H9 (cell line): ENCODE data around the gene UPP1. TPM values are rescaled to one million over a fixed set of nuclear protein-coding genes. Genes with fewer than 3 reads are reported as not detected.

Source experiments
- DNase-seq: peaks from one replicate; pipeline ENCODE4 v3.0.0-alpha.2; 2017
- H2AFZ ChIP-seq: one replicate; pipeline ENCODE4 v1.6.1; 2013; ENCODE audit warnings: mild to moderate bottlenecking, low read length, control low read depth, moderate library complexity
- H2AK5ac ChIP-seq: 2 replicates; pipeline ENCODE4 v1.6.1; 2013; ENCODE audit warnings: low read length, control low read depth, mixed read lengths; ENCODE audit not compliant: insufficient read length
- H2BK120ac ChIP-seq: one replicate; pipeline ENCODE4 v1.6.1; 2013; ENCODE audit warnings: low read depth, mild to moderate bottlenecking, low read length, control low read depth, inconsistent platforms; ENCODE audit not compliant: poor library complexity, severe bottlenecking
- H2BK12ac ChIP-seq: 2 replicates; pipeline ENCODE4 v1.6.1; 2013; ENCODE audit warnings: low read length, control low read depth, mixed read lengths, low read depth; ENCODE audit not compliant: insufficient read length
- H2BK15ac ChIP-seq: 2 replicates; pipeline ENCODE4 v1.6.1; 2013; ENCODE audit warnings: low read depth, low read length, control low read depth
- H2BK20ac ChIP-seq: one replicate; pipeline ENCODE4 v1.6.1; 2013; ENCODE audit warnings: low read depth, mild to moderate bottlenecking, low read length, control low read depth, inconsistent platforms; ENCODE audit not compliant: poor library complexity, severe bottlenecking
- H2BK5ac ChIP-seq: 2 replicates; pipeline ENCODE4 v1.6.1; 2013; ENCODE audit warnings: low read length, control low read depth, mixed read lengths; ENCODE audit not compliant: insufficient read length
- H3K14ac ChIP-seq: 2 replicates; pipeline ENCODE4 v1.6.1; 2013; ENCODE audit warnings: low read length, control low read depth; ENCODE audit not compliant: insufficient read depth
- H3K18ac ChIP-seq: 2 replicates; pipeline ENCODE4 v1.6.1; 2013; ENCODE audit warnings: low read depth, mild to moderate bottlenecking, mixed read lengths, low read length, control low read depth; ENCODE audit not compliant: insufficient read length
- H3K23ac ChIP-seq: 2 replicates; pipeline ENCODE4 v1.6.1; 2013; ENCODE audit warnings: low read length, control low read depth, mixed read lengths, low read depth; ENCODE audit not compliant: insufficient read length
- H3K23me2 ChIP-seq: 2 replicates; pipeline ENCODE4 v1.6.1; 2013; ENCODE audit warnings: low read depth, mild to moderate bottlenecking, mixed read lengths, low read length, control low read depth; ENCODE audit not compliant: insufficient read length, poor library complexity, severe bottlenecking
- H3K27ac ChIP-seq: 2 replicates; pipeline ENCODE4 v1.5.1; 2013; ENCODE audit warnings: low read length, control low read depth, mixed read lengths, low read depth; ENCODE audit not compliant: insufficient read length
- H3K27me3 ChIP-seq: 2 replicates; pipeline ENCODE4 v1.6.1; 2013; ENCODE audit warnings: low read length, control low read depth, inconsistent platforms; ENCODE audit not compliant: insufficient read depth
- H3K4ac ChIP-seq: 2 replicates; pipeline ENCODE4 v1.6.1; 2013; ENCODE audit warnings: low read depth, mild to moderate bottlenecking, control low read depth, inconsistent platforms, low read length, moderate library complexity
- H3K4me1 ChIP-seq: 2 replicates; pipeline ENCODE4 v1.6.1; 2013; ENCODE audit warnings: low read length, control low read depth, inconsistent platforms; ENCODE audit not compliant: insufficient read depth
- H3K4me2 ChIP-seq: 2 replicates; pipeline ENCODE4 v1.6.1; 2013; ENCODE audit warnings: low read length, control low read depth, mixed read lengths; ENCODE audit not compliant: insufficient read length, insufficient read depth
- H3K56ac ChIP-seq: 2 replicates; pipeline ENCODE4 v1.6.1; 2013; ENCODE audit warnings: low read depth, mild to moderate bottlenecking, mixed read lengths, low read length, control low read depth; ENCODE audit not compliant: insufficient read length
- H3K79me1 ChIP-seq: 2 replicates; pipeline ENCODE4 v1.6.1; 2013; ENCODE audit warnings: low read depth, mild to moderate bottlenecking, moderate library complexity, low read length, control low read depth, inconsistent platforms; ENCODE audit not compliant: insufficient read depth, poor library complexity, severe bottlenecking
- H3K79me2 ChIP-seq: 2 replicates; pipeline ENCODE4 v1.6.1; 2013; ENCODE audit warnings: low read length, control low read depth, inconsistent platforms; ENCODE audit not compliant: insufficient read depth
- H3K9ac ChIP-seq: 2 replicates; pipeline ENCODE4 v1.6.1; 2013; ENCODE audit warnings: low read length, control low read depth, mixed read lengths; ENCODE audit not compliant: insufficient read length; ENCODE audit errors: extremely low read depth
- H3K9me3 ChIP-seq: one replicate; pipeline ENCODE4 v1.6.1; 2013; ENCODE audit warnings: low read depth, low read length, inconsistent platforms; ENCODE audit not compliant: control insufficient read depth
- H3T11ph ChIP-seq: one replicate; pipeline ENCODE4 v1.6.1; 2013; ENCODE audit warnings: mild to moderate bottlenecking, low read length, control low read depth, inconsistent platforms
- H4K20me1 ChIP-seq: one replicate; pipeline ENCODE4 v1.6.1; 2013; ENCODE audit not compliant: control insufficient read depth, insufficient read length, insufficient read depth
- H4K5ac ChIP-seq: 2 replicates; pipeline ENCODE4 v1.6.1; 2013; ENCODE audit warnings: low read depth, mild to moderate bottlenecking, mixed read lengths, low read length, control low read depth; ENCODE audit not compliant: insufficient read length
- H4K8ac ChIP-seq: replicated peaks from 2 replicates; pipeline ENCODE4 v1.6.1; 2013; ENCODE audit warnings: low read length, control low read depth, mixed read lengths, low read depth; ENCODE audit not compliant: insufficient read length
- H4K91ac ChIP-seq: 2 replicates; pipeline ENCODE4 v1.6.1; 2013; ENCODE audit warnings: low read depth, mild to moderate bottlenecking, moderate library complexity, mixed read lengths, low read length, control low read depth; ENCODE audit not compliant: insufficient read length
- H3K27ac Mint-ChIP-seq, 3 experiments: 2 replicates in 2 of 3; 3 replicates in 1 of 3; pipeline ENCODE4 v1.8.0; 2020 to 2021; ENCODE audit warnings: mixed read lengths in 3 of 3, mild to moderate bottlenecking in 1 of 3, moderate library complexity in 1 of 3
- H3K27me3 Mint-ChIP-seq: 2 replicates; pipeline ENCODE4 v1.8.0; 2021; ENCODE audit warnings: low read depth, mild to moderate bottlenecking, moderate library complexity, mixed read lengths
- H3K36me3 Mint-ChIP-seq, 3 experiments: 2 replicates in 2 of 3; 3 replicates in 1 of 3; pipeline ENCODE4 v1.8.0; 2020 to 2021; ENCODE audit warnings: low read depth in 3 of 3, mixed read lengths in 3 of 3; ENCODE audit not compliant: insufficient read depth in 1 of 3
- H3K4me1 Mint-ChIP-seq, 2 experiments: 2 replicates each; pipeline ENCODE4 v1.8.0; 2020; ENCODE audit warnings: mixed read lengths in 2 of 2
- H3K4me3 Mint-ChIP-seq, 2 experiments: 2 replicates in 1 of 2; 3 replicates in 1 of 2; pipeline ENCODE4 v1.8.0; 2020 to 2021; ENCODE audit warnings: mild to moderate bottlenecking in 2 of 2, mixed read lengths in 2 of 2, moderate library complexity in 1 of 2
- H3K9me3 Mint-ChIP-seq, 2 experiments: 2 replicates in 1 of 2; 3 replicates in 1 of 2; pipeline ENCODE4 v1.8.0; 2020; ENCODE audit warnings: mild to moderate bottlenecking in 2 of 2, mixed read lengths in 2 of 2, moderate library complexity in 1 of 2
- CTCF ChIP-seq: fragments of 200-600 bp; sonication (generic); conservative IDR thresholded peaks from 3 replicates; pipeline ENCODE4 v1.8.0; 2021; ENCODE audit warnings: antibody characterized with exemption, mild to moderate bottlenecking
- WGBS: extraction: QIAGEN DNeasy Blood & Tissue Kit; methylation state at CpG from one replicate; pipeline ENCODE4 v1.1.7; 2013; ENCODE audit warnings: missing lambda C conversion rate, low lambda C conversion rate, mixed read lengths; ENCODE audit not compliant: insufficient read length; ENCODE audit errors: extremely low coverage; 5-methylcytosine and 5-hydroxymethylcytosine counted together
- total RNA-seq: library from RNA; stranded (reverse); gene quantifications from 2 replicates; pipeline ENCODE4 v1.2.1, GENCODE V29; 2021

UPP1 gene
- total RNA-seq, 1 experiment from 2014 or later, result 34.2 TPM

DNA sequence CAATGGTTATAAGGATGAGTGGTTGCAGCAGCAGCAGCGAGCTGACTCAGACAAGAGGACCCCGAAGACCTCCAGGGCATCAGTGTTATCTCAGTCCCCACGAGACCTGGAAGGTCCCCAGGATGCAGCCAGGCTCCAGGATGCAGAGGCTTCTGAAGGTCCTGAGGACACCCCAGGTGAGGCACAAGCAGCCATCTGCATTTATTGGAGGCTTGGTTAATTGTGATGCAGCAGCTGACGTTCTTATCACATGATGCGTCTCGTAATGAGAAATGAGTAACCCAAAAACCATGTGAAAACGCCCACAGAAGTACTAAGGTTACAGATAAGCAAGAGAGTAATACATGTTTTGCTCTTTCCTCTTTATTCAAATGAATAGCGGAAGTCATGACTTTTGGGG is 36.3 kb upstream of the UPP1 start:
- H3K27me3 ChIP-seq, result no peaks in the 10 kb centered on the region
- no peak overlapping the region for H3K14ac ChIP-seq
- no peak overlapping the region for H3K27ac Mint-ChIP-seq
- no peak overlapping the region for H3T11ph ChIP-seq
- no peaks in the 10 kb centered on the region for H3K23me2 ChIP-seq
- H3K9me3 Mint-ChIP-seq, result peaks cover 0 to 7% of the 10 kb centered on the region in 2 experiments; a peak in 2 of 5 replicates
- no peak overlapping the region for H3K23ac ChIP-seq
- H2AK5ac ChIP-seq, result no peak overlapping the region
- no peak overlapping the region for H2BK20ac ChIP-seq
- no peaks in the 10 kb centered on the region for H4K20me1 ChIP-seq
- H3K4me3 Mint-ChIP-seq, result no peak overlapping the region
- no peak for TF ChIP-seq CTCF
- no peak overlapping the region for H3K27ac ChIP-seq
- DNase-seq, result no peak
- no peak overlapping the region for H4K91ac ChIP-seq
- H3K9ac ChIP-seq, result no peak overlapping the region
- WGBS, result no CpG with 5 or more reads among the region's 8 CpGs
- no peak overlapping the region for H2BK15ac ChIP-seq
- no peak overlapping the region for H2AFZ ChIP-seq
- H2BK12ac ChIP-seq, result no peak overlapping the region
- peaks cover 0 to 4% (median 4%) of the 10 kb centered on the region in 3 experiments; a peak in 2 of 7 replicates for H3K36me3 Mint-ChIP-seq
- H3K79me2 ChIP-seq, result no peaks in the 10 kb centered on the region
- no peak overlapping the region for H3K56ac ChIP-seq
- H3K9me3 ChIP-seq, result no peaks in the 10 kb centered on the region
- H3K4me1 ChIP-seq, result no peaks in the 10 kb centered on the region
- no peak overlapping the region for H4K8ac ChIP-seq
- no peak overlapping the region for H2BK5ac ChIP-seq
- H2BK120ac ChIP-seq, result no peak overlapping the region
- H3K4ac ChIP-seq, result no peak overlapping the region
- no peaks in the 10 kb centered on the region; the same call in 1 of the 2 replicates for H3K27me3 Mint-ChIP-seq
- H3K79me1 ChIP-seq, result no peaks in the 10 kb centered on the region
- no peak overlapping the region for H3K18ac ChIP-seq
- H3K4me2 ChIP-seq, result no peak overlapping the region
- no peak overlapping the region for H4K5ac ChIP-seq
- peaks cover 0 to 10% of the 10 kb centered on the region in 2 experiments; a peak in 1 of 4 replicates for H3K4me1 Mint-ChIP-seq
